Muscle of leg (tissue), 11 donors: ENCODE data around the gene LAMB2. TPM values are rescaled to one million over a fixed set of nuclear protein-coding genes. Genes with fewer than 3 reads are reported as not detected.
A peak's percentile ranks its signal among the peaks of the same experiment; 100 is the strongest.

Source experiments
- DNase-seq: peaks from one replicate; pipeline ENCODE4 v3.0.0; 2013
- H3K27ac ChIP-seq: one replicate; pipeline ENCODE4 v1.5.1; 2013; ENCODE audit warnings: mild to moderate bottlenecking, low read length, control low read depth
- H3K27me3 ChIP-seq: one replicate; pipeline ENCODE4 v1.6.1; 2013; ENCODE audit warnings: low read length; ENCODE audit not compliant: control insufficient read depth, insufficient read depth
- H3K36me3 ChIP-seq: one replicate; pipeline ENCODE4 v1.6.1; 2013; ENCODE audit warnings: low read length; ENCODE audit not compliant: control insufficient read depth, insufficient read depth
- H3K4me1 ChIP-seq: one replicate; pipeline ENCODE4 v1.6.1; 2013; ENCODE audit warnings: low read length; ENCODE audit not compliant: control insufficient read depth, insufficient read depth
- H3K4me3 ChIP-seq: one replicate; pipeline ENCODE4 v1.5.1; 2013; ENCODE audit warnings: low read length, control low read depth
- H3K9me3 ChIP-seq: replicated peaks from 2 replicates; pipeline ENCODE4 v1.6.1; 2013; ENCODE audit warnings: low read depth, low read length; ENCODE audit not compliant: control insufficient read depth
- WGBS: methylation state at CpG from one replicate; pipeline ENCODE4 v1.1.5; 2013; ENCODE audit warnings: missing lambda C conversion rate; ENCODE audit not compliant: insufficient coverage; 5-methylcytosine and 5-hydroxymethylcytosine counted together
- polyA plus RNA-seq, 8 donors: library from polyadenylated mRNA; unstranded; fragments of 120-200 nt; gene quantifications; one replicate each; pipeline versions ENCODE4 v1.2.1 to v1.2.3, GENCODE V29; 2013; ENCODE audit warnings: inconsistent platforms in 1 of 8, low replicate concordance in 1 of 8; ENCODE audit not compliant: insufficient read length in 8 of 8, insufficient read depth in 1 of 8
- total RNA-seq: library from RNA; stranded (reverse); fragments of 120-200 nt; gene quantifications from one replicate; pipeline ENCODE4 v1.2.4, GENCODE V29; 2013

LAMB2 gene
- total and polyA plus RNA-seq, 9 donors = 350 to 445 (median 382) TPM

GRCh38 chr3:49172551-49173041, 39.7 kb upstream of the LAMB2 start:
- Histone ChIP-seq H3K27me3 (no peaks in the 10 kb centered on the region), H3K4me3 (peak overlapping the region; percentile 86), H3K9me3 (no peaks in the 10 kb centered on the region), H3K36me3 (peaks cover 43% of the 10 kb centered on the region), H3K27ac (peak overlapping the region; percentile 84), H3K4me1 (peaks cover 62% of the 10 kb centered on the region)
- WGBS = 56% methylated on average over 5 of the region's 7 CpGs
- DNase-seq = no peak

DNA sequence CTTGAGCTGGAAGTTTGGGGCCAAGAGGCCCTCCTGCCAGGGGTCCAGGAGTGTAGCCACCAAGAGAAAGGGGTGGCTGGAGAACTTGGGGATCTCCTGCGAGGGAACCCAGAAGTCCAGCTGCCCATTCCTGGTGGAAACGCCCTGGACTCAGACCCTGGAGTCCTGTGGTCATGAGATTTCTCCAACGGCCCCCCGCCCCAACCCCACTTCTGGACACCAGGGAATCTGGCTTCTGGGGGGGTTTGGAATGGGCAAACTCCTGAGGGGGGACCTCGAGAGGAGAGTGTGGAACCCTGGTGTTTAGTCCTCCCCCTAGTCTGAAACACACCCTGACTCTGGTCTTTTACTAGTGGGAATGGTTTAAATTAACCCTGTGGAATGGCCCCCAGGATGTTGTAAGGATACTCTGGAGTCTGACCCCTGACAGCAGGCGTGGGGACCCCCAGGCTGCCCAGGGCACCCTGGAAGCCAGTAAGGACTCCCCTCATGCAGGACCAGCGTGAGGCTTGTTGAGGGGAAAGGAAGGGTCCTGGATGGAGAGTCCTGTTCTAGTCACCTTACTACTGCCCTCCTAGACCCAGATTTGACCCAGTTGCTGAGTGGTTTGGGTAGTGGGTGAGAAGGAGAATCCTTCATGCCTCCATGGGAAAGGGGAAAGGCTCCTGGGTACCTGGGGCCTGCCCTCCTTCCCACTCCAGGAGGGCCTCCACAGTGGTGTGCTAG, 39.1 kb upstream of the LAMB2 start:
- Histone ChIP-seq H3K9me3 (no peaks in the 10 kb centered on the region), H3K27me3 (no peaks in the 10 kb centered on the region), H3K4me3 (peak overlapping the region; percentile 86), H3K27ac (peak overlapping the region; percentile 84), H3K4me1 (peaks cover 58% of the 10 kb centered on the region), H3K36me3 (peaks cover 37% of the 10 kb centered on the region)
- peak; percentile 31 for DNase-seq
- 0% methylated on average over 3 of the region's 7 CpGs for WGBS

- H3K27ac ChIP-seq = peak within 1 kb of the TSS; percentile 84
- under 1% methylated on average over 57 of the region's 57 CpGs for WGBS
- no peaks in the 10 kb centered on the region for H3K27me3 ChIP-seq
- H3K9me3 ChIP-seq = no peaks in the 10 kb centered on the region
- peaks cover 55% of the 10 kb centered on the region for H3K4me1 ChIP-seq
- peak; percentile 94 for DNase-seq
- peak within 1 kb of the TSS; percentile 86 for H3K4me3 ChIP-seq
- peaks cover 34% of the 10 kb centered on the region for H3K36me3 ChIP-seq
Observed at GRCh38 chr3:49171119-49171774, 38.4 kb upstream of the LAMB2 start, which contains the start of gene KLHDC8B. Gene KLHDC8B, plus strand, starts transcription at chr3:49171598. Its CDS starts 1,172 bp downstream, at chr3:49172770.

DNA sequence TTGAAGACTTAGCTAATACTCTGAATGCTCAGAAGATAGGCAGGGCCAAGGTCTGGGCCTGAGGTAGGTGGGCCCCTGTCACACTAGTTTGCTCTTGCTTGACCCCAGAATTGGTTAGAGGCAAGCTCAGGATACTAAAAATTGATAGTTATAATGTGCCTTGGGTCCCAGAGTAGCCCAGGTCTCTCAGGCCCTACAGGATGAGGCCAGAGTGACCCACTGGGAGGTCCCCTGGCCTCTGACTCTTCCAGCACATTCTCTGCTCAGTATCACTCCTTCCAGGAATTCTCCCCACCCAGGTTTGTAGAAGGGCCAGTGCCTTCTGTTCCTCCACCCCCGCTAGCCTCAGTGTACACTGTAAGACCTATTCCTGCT, 37.9 kb upstream of the LAMB2 start:
- peak overlapping the region; percentile 84 for H3K27ac ChIP-seq
- H3K27me3 ChIP-seq = no peaks in the 10 kb centered on the region
- DNase-seq = no peak
- WGBS = 14% methylated on average over 1 of the region's 1 CpG
- H3K36me3 ChIP-seq = peaks cover 28% of the 10 kb centered on the region
- H3K9me3 ChIP-seq = no peaks in the 10 kb centered on the region
- peak overlapping the region; percentile 86 for H3K4me3 ChIP-seq
- peaks cover 51% of the 10 kb centered on the region for H3K4me1 ChIP-seq

GRCh38 chr3:49166752-49167556, 34.1 kb upstream of the LAMB2 start:
- Histone ChIP-seq H3K27me3 (no peaks in the 10 kb centered on the region), H3K4me1 (peaks cover 26% of the 10 kb centered on the region), H3K36me3 (peaks cover 21% of the 10 kb centered on the region), H3K4me3 (peak overlapping the region; percentile 55), H3K27ac (peak overlapping the region; percentile 83), H3K9me3 (no peaks in the 10 kb centered on the region)
- DNase-seq = no peak
- 94% methylated on average over 4 of the region's 6 CpGs for WGBS

DNA sequence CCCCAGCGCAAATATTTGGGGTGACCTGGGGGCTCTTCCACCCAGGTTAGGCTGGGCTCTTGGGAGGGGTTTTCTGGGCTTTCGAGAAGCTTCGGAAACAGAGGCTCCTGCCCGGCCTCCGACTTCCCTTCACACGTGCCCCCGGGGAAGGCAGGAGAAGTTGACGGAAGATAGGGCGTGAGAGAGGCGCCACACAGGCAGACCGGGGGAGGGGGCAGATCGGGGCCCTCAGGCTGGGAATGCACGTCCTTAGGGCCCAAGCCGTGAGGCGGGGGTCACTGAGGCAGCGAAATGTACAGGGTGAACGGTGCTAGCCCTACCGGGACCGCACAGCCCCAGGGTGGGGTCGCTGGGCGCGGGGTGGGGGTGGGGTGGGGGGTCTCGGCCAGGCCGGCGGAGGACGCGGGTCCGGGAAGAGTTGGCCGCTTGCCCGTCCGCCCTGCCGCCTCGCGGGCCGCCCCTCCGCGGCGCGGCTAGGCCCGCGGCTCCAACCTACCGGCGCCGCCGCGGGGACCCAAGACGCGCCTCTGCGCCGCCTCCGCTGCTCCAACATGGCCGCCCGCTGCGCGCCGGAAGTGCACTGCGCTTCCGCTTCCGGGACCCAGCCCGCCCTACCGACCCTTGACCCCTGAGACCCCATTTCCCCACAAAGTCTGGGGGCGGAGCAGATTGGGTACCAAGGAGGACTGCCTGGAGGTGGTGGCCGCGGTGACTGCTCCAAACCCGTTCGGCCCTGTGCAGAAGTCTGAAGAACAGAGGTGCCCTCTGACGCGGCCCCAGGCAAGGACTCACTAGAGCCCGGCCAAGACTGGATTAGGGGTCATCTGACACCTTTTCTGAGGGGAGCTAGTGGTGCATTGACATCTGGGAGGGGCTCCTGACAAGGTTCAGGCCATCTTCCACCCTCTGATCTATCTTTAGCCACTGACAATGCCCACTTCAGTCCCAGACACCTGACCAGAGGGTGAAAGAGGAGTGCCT, 33.2 kb upstream of the LAMB2 start, which contains the start of gene CCDC71:
TSS of gene CCDC71 (minus strand) at position 561 of the 981 bp plus-strand sequence. CDS start 2,123 bp downstream, outside the sequence.
- WGBS = 5% methylated on average over 59 of the region's 69 CpGs

GRCh38 chr3:49164983-49165720, 32.3 kb upstream of the LAMB2 start:
- Histone ChIP-seq H3K9me3 (no peaks in the 10 kb centered on the region), H3K27ac (peak overlapping the region; percentile 86), H3K36me3 (peaks cover 27% of the 10 kb centered on the region), H3K4me3 (peak overlapping the region; percentile 86), H3K4me1 (peaks cover 16% of the 10 kb centered on the region), H3K27me3 (no peaks in the 10 kb centered on the region)
- DNase-seq = no peak
- WGBS = 43% methylated on average over 5 of the region's 6 CpGs

More for the DNA sequence above, 33.2 kb upstream of the LAMB2 start, which contains the start of gene CCDC71:
- Histone ChIP-seq H3K27me3 (no peaks in the 10 kb centered on the region), H3K4me1 (peaks cover 24% of the 10 kb centered on the region), H3K4me3 (peak within 1 kb of the TSS; percentile 86), H3K27ac (peak within 1 kb of the TSS; percentile 86), H3K9me3 (no peaks in the 10 kb centered on the region), H3K36me3 (peaks cover 27% of the 10 kb centered on the region)
- DNase-seq = peak; percentile 85

DNA sequence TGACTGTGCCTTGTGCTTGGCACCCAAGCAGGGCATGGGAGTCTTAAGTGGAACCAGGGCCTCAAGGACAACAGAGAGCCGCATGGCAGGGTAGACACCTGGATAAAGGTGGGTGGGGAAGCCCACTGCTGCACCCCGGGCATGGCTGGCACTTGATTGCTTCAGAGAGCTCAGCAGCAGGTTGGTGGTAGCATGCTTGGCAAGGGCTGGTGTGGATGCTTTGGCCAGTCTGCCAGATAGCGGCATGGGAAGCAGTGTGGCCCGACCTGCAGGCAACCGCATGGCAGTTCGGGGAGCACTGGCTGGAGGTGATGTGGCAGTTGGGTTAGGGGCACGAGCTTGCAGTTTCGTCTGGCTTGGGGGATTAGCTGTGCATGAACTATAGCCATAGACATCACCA, 30.8 kb upstream of the LAMB2 start:
- 94% methylated on average over 4 of the region's 8 CpGs for WGBS
- no peaks in the 10 kb centered on the region for H3K27me3 ChIP-seq
- H3K9me3 ChIP-seq = no peaks in the 10 kb centered on the region
- DNase-seq = no peak
- H3K4me1 ChIP-seq = peaks cover 16% of the 10 kb centered on the region
- H3K27ac ChIP-seq = no peak overlapping the region
- peaks cover 27% of the 10 kb centered on the region for H3K36me3 ChIP-seq
- no peak overlapping the region for H3K4me3 ChIP-seq
